RPMI7951 (cell line): ENCODE measurements around the gene ASPM. TPM values are rescaled to one million over a fixed set of nuclear protein-coding genes. Genes with fewer than 3 reads are reported as not detected.

Source experiments
- DNase-seq: peaks from one replicate; pipeline ENCODE4 v3.0.0-alpha.2; 2012; ENCODE audit warnings: low read depth
- total RNA-seq: library from RNA; depleted of rRNA; stranded (reverse); fragments of >200 nt; shearing (Covaris generic); gene quantifications from 2 replicates; pipeline ENCODE4 v1.2.3, GENCODE V29; 2014; rRNA removed

Gene ASPM, protein sequence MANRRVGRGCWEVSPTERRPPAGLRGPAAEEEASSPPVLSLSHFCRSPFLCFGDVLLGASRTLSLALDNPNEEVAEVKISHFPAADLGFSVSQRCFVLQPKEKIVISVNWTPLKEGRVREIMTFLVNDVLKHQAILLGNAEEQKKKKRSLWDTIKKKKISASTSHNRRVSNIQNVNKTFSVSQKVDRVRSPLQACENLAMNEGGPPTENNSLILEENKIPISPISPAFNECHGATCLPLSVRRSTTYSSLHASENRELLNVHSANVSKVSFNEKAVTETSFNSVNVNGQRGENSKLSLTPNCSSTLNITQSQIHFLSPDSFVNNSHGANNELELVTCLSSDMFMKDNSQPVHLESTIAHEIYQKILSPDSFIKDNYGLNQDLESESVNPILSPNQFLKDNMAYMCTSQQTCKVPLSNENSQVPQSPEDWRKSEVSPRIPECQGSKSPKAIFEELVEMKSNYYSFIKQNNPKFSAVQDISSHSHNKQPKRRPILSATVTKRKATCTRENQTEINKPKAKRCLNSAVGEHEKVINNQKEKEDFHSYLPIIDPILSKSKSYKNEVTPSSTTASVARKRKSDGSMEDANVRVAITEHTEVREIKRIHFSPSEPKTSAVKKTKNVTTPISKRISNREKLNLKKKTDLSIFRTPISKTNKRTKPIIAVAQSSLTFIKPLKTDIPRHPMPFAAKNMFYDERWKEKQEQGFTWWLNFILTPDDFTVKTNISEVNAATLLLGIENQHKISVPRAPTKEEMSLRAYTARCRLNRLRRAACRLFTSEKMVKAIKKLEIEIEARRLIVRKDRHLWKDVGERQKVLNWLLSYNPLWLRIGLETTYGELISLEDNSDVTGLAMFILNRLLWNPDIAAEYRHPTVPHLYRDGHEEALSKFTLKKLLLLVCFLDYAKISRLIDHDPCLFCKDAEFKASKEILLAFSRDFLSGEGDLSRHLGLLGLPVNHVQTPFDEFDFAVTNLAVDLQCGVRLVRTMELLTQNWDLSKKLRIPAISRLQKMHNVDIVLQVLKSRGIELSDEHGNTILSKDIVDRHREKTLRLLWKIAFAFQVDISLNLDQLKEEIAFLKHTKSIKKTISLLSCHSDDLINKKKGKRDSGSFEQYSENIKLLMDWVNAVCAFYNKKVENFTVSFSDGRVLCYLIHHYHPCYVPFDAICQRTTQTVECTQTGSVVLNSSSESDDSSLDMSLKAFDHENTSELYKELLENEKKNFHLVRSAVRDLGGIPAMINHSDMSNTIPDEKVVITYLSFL (N-terminal part only)
- 101 and 119 TPM in 2 replicates for total RNA-seq

DNA sequence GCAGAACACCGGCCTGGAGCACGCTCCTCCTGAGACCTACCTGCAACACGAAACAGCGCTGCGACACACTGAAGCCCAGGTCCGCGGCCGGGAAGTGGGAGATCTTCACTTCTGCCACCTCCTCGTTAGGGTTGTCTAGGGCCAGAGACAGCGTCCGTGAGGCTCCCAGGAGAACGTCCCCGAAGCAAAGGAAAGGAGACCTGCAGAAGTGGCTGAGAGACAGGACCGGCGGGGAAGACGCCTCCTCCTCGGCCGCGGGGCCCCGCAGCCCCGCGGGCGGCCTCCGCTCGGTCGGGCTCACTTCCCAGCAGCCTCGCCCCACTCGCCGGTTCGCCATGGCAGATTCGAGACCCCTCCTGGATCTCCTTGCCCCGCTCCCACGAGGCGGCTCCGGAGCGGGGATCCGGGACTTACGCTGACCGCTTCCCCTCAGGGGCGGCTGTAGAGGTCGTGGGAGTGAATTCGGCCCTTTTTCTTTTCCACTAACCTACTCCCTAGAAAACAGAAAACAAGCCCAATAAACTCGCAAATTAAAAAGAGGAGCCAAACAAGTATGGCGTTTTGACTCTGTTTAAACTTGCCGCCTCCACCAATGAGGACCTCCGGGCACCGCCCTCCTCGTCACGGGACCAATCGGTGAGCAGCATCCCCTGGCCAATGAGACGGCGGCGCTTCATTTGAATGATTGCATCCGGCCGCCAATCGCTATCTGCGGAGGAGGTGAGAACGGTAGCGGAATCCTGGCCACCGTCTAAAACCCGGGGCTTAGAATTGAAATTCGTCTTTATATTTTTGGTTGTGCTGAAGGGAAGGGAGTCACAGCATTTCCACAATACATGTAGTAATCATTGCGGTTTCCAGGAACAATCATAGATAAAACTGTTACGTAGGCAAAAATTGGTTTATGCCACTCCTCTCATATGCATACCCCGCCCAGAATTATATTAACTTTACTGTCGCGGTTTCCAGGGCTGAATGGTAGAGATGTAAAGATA, at the start of gene ASPM:
ASPM (minus strand) TSS at position 569 of the 995 bp plus-strand sequence; CDS start at position 337, 232 bp downstream.
- DNase-seq = peak; percentile 92

DNA sequence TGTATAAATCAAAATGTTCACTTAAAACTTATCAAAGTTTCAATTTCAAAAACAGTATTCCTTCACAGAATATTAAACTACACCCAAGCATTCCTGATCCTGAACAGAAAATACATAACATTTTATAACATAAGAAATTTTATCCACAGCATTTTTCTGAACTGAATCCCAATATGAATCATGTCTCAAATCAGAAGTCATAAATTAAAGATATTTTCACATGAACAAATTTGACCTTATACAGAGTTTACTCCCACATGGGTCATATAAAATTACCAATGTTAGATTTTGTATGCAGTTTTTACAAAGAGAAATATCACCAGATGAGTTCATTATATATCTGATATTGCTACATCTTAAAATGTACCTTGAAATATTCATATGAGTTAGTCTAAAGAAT, 48.6 kb upstream of the ASPM start:
- DNase-seq = no peak

DNA sequence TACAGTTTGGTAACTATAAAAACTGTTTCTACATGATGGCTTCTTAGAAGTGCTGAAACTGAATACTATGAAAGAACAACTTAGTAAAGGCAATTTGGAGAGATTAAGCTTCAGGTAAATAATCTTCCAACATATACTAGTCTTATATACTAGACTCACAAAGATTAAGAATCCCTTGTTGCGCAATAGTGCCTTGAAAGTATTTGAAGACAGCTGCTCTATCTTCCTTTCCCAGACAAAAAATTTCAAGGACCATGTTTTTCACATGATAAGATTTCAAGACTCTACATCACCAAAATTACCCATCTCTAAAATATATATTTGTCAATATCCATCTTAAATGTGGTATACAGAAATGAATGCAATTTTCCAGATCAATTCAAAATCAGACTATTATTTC, 37.7 kb upstream of the ASPM start:
- DNase-seq = no peak

DNA sequence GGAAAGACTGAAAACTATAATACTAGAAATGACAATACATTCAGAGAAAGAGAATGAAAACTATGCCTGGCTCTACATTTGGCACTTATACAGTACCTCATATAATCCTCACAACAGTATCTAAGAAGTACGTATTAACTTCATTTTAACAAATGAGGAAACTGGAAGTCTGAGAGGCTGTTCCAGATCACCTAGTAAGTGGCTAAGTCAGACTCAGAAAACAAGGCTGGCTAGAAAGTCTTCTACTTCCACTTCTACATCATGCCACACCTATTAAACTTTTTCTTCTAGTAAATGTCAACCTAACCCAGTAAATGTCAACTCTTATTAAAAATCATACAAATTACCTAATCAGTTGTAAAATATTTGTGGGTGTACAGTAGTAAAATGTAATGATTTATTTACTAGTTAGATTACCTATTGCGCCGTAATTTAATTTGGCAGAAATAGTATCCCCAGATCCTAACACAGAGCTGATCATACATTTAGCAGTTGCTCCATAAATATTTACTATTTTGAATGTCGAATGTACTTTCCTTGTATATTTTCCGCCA, 36.8 kb upstream of the ASPM start:
- no peak for DNase-seq

DNA sequence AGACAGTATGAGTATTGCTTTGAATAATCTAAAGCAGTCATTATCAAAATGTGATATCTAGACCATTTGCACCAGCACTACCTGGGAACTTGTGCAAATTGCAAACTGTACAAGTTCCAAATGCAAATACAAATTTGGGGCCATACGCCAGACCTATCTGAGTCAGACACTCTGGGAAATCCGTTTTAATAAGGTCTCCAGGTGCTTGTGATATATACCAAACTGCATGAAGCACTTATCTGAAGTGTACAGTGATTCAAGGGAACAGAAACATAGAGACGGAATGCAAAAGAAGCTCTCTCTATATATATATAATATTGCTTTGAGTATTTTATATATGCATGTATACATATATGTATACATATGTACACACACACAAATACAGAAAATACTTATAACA, 36.2 kb upstream of the ASPM start:
- DNase-seq = no peak

DNA sequence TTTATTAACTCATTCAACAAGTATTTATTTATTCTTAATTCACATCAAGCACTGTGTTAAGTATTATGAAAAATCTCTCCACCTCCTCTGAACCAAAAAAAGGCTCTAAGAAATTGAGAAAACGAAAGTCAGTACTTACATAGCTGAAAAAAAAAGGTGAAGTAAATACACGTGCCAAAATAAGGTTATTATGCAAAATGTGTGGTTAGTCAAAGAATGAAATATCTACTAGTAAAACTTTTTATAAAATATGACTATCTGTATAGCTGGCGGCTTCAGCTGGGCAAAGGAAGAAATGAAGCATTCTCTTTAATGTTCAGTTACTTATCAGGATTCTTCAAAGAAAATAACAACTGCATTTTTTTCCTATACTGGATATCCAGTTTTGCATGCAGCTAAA, 35.5 kb upstream of the ASPM start:
- DNase-seq = no peak

DNA sequence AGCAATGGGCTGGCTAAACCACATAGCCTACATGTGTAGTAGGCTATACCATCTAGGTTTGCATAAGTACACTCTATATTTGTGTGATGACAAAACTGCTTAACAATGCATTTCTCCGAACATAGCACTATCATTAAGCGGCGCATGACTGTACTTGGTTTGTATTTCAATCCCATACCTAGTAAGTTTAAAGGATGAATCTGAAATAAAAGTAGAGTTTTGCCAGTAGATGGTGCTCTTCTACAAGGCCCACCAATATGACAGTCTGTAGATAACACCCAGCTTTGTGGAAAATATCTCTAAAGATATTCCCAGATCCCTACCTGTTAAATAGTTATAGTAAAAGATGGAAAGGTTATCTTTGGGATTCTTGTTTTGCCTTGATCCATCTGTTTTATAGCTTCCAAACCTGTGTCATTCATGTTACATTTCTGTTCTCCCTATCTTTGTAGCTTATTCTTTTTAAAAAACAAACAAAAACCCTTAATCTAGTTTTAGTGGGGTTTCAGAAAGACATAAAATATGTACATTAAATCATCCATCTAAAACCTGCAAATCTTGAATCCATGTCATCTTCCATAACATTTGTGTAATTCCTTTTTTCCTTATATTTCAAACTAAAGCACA, 33.9 kb upstream of the ASPM start:
- peak; percentile 47 for DNase-seq

DNA sequence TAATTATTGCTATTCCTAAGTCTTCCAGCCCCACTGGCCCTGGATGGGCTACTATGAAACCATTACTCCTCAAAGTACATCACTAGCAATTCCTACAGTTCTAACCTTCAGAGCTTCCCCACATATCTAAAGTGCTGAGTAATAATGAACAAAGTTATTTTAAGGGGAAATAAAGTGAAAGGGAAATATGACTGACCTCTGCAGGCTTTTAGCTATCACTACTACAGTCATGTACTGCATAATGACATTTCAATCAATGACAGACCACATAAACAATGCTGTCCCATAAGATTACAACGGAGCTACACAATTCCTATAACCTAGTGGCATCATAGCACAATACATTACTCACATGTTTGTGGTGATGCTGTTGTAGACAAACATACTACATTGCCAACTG, 32.5 kb upstream of the ASPM start:
- peak; percentile 8 for DNase-seq

DNA sequence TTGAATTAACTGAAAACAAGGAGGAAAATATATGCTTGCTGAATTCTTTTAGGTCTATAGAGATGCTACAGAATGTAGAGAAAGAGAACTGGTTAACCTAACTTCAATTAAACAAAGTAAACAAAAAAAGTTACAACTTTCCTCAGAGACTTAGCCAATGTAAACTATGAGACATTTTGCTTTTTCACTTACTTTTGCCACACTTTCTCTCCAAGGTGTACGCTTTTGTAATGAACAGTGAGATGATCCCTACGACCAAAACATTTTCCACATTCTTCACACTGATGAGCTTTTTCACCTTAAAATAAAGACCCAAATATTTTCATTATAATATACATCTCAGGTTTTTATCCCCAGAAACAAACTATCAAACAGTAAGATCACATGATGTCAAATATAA, 28.3 kb upstream of the ASPM start:
- no peak for DNase-seq

DNA sequence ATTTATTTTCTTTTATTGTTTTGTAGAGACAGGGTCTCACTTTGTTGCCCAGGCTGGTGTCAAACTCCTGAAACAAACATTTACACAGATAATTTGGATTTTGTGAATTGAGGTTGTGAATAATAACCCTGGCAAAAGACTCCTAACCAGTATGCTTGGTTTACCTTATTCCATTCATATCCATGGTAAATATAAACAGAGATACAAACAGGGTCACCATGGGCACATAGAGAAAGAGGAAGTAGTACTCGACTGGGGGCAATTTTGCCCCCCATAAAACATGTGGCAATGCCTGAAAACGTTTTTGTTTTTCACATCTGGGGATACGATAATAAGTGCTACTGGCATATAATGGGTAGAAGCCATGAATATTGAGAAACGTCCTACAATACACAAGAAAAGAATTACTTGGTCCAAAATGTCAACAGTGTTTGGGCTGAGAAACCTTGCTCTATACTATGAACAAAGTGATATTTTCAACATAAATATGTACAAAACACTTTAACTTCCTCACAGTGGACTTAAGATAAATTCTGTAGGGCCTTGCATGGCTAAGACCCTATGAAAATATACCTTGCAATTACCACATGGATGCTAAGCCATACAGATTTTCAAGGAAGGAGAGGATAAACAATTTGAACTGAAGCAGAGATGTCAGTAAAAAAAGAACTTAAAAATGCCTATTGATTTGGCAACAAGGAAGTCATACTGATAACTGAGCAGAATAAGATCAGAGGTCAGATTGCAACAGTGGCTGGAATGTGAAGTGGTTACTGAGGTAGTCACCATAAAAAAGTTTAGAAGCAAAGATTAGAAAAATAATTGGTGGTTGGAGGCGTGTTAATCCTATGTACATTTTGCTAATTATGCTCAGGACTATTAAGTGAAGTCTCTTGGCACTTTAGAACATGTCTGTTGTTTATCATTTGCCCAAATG, 27.4 kb upstream of the ASPM start:
- no peak for DNase-seq

DNA sequence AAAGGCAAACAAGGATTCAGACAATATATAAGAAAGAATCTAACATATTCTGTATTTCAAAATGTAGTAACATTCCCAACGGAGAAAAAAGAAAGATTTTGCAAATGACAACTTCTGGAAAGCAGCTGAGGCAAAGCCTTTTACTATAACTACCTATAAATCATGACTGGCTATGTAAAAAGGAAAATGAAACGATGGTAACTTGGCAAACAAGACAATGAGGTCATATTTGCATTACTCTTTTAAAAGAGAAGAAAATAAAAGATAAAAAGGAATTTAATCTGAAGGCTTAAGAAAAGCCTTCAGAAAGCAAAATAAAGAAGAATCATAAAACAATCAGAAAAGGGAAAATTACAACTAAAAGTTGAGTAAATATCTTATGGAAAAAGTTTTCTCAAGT, 25.1 kb upstream of the ASPM start:
- no peak for DNase-seq

DNA sequence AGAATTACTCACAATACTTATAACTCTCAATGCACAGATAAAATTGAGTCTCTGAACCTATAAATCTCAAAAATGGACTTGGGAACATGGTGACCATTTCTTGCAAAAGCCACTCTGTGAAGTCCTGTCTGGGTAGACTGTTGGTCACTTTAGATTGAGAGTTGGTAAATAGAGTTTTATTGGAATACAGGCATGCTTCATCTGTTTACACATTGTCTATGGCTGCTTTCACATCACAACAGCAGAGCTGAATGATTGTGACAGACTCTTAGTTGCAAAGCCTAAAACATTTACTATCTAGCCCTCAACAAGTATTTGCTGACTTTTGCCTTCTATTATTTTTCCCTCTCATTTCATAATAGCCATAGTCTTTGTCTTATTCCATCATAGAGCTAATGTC, 24.1 kb upstream of the ASPM start:
- DNase-seq = no peak

DNA sequence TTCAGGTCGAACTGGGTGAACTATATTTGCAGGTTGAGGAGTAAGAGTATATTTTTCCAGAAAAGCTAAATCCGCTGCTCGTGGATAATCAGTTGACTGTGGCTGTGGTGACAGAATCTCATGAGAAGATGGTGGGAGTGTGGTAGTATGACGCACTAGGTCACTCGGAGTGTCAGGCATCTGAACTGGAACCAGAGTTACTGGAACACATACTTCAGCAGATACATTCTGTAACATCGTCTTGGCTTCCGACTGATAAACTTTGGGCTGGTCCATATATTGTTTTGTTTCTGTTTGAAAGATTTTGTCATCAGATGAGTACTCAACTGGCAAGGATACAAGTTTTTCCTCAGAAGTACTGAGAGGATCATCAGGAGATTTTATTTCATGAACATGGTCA, 13.0 kb upstream of the ASPM start:
- DNase-seq = no peak

DNA sequence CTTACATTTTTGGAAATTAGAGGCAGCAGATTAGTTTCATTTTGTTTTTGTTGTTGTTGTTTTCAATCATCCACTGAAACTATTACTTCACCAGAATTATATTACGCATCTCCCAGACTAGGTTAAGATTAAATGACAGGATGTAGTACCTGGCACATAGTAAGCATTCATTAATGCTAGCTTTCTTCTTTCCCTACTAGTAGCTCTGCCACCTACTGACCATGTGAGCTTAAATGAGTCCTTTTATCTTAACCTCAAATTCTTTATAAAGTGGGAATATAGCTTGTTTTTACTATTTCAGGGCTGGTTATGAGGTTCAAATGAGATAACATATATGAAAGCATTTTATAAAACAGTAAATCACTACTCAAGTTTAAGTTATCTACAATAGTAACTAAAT, 10.2 kb upstream of the ASPM start:
- DNase-seq = no peak

DNA sequence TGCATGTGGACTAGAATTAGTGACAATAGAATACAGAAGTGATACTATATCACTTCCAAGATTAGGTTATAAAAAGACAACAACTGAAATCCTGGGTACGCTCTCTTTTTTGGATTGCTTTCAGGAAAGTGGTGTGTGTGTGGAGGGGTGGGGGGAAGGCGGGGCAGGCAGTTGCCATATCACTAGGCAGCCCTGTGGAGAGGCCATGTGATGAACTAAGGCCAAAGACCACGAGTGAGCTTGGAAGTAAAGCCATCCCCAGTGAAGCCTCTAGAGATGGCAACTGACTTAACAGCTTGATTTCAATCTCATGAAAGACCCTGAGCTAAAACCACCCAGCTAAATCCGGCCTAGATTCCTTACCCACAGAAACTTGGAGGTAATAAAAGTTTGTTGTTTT, 6.2 kb upstream of the ASPM start:
- no peak for DNase-seq

DNA sequence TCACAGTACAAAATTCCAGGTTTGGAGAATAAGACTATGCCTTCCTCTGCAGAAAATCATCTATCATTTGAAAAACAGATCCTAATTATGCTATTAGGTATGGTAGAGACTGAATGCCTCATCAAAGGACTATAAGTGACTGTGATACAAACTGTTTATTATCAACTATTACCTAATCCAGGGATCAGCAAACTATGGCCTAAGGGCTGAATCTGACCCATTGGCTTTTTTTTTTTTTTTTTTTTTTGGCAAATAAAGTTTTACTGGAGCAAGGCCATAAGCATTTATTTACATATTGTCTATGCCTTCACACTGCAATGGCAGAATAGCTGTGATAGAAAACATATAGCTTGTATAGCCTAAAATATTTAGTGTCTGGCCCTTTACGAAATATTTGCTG, 4.7 kb upstream of the ASPM start:
- no peak for DNase-seq

DNA sequence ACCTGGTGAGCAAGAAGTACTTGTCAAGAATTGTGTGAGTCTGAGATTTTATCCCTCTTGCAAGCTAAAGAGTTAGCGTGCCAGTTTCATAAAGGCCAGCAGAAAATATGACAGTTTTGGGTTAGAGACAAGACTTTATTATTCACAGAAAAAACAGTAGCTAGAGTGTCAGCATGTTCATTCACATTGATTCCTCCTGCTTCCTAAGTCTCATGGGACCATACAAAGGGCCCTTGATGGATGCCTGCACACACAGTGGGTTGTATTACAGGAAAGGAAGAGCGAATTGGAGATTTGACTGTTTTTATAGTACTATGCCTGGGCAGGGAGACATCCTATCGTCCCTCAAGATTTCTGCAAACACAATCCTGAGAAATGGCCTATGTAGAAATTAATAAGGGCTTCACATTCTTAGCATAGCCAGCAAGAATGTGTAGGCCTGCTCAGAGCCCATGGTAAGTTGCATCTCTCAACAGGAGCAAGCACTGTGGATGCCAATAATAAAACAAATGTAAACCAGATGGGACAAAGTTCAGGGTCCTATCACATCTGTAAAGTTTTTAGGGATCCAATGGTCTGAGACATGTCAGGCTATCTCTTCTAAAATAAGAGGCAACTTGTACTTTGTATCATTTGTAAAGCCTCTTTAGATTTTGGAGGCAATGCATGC, 4.0 kb upstream of the ASPM start:
- DNase-seq = no peak

DNA sequence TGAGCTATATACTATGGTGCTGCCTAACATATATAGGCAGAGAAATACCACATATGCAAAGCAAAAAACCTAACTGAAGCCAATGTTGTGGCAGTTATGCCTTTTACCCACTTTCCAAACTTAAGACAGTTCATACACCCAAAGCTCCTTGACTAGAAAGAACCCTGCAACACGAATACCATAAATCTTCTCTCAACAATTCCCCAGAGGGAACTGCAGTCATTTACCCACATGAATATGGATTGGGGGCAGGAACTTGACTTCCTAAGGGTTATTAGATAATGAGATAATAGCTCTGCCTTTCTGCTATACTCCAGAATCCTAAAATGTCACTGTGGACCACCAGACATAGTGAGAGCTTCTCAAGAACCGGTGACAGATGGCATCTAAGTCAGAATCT, 2.9 kb upstream of the ASPM start:
- DNase-seq = no peak
